OCI-M2 (cell line): Measurements from ENCODE around the gene COL11A1.

Source experiments
- DNase-seq: peaks from one replicate; lab custom pipeline; 2025; ENCODE audit not compliant: unreplicated experiment; lab: John Stamatoyannopoulos, UW

Gene COL11A1

DNA sequence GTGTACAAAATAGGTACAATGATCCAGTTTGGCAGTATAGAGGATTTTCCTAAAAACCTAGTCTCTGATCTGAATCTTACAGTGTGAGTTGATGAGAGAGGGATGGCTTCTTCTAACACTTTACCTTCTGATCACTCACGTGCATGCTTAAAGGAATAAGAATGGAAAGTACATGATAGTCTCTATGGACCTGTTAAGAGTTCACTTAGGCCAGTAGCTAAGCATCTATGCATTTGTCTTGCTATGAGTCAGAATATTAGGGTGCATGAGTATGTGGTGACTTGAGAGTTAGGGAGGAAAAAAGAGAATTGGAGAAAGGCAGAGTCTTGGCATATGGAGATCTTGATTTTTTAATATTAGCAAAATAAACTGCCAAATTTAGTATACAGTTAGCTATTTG is 206.3 kb downstream of the COL11A1 start:
- DNase-seq = no peak

DNA sequence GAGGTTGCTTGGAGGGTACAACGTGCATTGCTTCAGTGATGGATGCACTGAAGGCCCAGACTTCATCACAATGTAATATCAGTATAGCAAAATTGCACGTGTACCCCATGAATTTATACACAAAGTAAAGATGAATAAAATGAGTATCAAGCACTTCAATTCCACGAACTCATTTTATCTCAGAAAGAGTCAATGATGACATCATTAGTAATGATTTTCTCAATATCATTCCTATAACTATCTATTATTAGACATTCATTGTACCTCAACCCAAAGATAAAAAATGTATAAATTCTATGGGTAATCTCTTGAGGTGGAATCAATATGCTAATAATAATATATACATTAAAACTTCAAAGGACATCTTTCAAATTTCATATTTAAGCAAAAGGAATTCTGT is 208.4 kb downstream of the COL11A1 start:
- no peak for DNase-seq

DNA sequence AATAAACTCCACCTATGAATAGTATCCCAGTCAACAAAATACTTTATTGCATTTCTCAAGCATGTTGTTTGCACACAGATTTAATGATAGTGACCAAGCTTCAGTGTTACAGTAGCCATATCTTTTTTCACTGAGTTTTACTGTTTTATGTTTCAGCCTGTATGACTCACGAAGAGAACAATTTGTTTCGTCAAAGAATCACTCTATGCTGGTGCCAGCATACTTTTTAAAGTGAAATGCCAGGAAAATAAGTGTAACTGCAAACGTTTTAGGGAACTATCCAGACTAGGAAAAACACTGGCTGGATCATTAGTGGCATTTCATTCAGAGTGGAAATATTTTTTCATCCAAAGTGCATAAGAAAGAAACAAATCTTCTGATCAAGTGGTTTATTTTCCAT is 210.8 kb downstream of the COL11A1 start:
- no peak for DNase-seq

DNA sequence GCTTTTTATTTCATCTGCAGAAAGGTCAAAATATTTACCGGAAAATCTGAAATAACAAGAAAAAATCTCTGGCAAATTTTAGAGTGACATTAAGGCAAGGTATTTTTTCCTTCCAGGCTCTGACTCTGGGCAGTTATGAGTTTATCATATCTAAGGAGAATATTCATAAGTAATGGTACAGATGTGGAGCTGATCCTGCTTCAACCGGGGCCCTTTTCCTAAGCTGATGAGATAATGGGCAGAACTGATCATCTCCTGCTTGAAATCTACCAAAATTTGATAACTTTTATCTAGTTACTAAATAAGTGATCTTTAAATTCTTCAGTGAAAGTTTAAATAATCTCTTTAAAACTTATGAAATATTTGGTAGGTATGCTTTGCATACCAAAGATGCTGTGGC is 211.6 kb downstream of the COL11A1 start:
- no peak for DNase-seq

DNA sequence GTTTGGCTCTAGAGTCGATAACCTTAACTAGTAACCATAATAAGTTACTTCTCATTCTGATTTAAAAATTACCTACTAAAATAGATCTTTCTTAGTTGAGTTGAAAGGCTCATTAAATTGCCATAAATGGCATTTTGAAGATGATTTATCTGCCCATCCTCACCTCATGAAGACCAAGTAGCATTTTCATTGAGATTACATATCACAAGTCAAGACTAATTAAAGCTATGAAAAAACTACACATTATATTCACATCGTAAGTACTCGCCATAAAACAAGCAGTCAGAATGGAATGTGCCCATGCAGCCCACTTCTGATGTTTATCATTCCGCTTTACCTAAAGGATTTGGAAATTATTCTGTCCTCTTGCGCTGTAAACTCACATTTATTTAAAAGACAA is 212.0 kb downstream of the COL11A1 start:
- no peak for DNase-seq

DNA sequence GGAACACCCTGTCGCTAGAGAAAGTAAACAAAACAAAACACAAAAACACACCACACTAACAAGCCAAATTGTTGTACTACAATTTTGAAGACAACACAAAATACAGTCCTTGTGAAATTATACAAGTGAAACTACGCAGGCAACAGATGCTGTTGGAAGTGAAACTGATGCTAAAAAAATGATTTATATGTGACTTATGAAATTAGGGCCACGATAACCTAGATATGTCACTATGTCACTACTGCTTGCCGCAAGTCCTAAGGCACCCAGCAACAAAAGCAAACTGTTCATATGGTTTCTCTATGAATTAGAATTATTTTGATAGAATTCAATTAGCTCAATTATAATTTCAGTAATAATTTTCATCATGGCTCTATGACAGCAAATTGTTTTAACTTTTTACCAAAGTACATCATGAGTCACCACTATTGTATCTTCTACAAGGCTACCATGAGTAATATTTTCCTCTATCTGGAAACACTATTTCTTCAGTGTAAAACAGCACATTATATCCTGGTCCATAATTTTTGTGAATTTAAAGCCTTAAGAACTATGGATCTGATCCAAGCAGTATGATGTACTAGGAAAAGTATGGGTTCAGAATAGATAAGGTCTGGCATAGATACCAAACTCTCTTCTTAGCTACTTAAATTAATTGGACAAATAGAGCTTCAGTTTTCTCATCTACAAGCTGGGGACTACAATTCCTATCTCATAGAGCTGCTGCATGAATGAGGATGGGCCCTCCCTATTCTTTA is 216.3 kb downstream of the COL11A1 start:
- DNase-seq = no peak

DNA sequence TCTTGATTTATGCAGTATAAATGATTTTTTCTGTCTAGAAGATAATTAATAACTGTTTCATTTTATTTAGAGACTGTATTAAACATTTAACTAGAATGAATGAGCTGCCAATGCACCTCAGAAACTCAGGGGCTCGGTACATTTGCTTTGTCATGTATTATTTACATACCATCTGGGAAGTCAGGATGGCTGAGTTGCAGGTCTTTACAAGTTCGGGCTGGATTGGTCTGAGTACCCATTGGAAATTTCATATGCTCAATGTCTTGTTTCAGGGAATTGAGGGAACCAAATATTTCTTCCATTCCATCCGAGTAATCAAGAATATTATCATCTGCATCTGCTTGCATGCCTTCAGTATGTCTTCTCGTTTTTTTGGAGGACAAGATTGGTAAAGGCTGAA is 221.7 kb downstream of the COL11A1 start:
- no peak for DNase-seq

DNA sequence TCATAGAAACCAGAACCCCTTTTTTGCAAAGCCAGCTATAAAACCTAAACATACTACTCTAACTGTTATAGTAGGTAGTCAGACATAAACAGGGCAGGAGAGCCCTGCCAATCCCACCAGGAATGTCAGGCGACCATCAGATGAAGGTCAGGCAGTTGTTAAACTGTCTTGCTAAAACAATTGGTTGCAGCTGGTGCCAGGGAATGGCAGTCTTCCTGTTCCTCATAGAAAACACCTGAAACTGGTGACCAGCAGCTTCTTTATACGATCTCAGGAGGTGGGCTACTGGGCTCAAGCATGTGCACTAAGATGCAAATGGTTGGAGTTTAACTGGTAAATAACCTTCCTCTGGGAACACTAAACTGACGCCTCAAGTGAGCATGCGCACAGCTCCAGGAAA is 224.1 kb downstream of the COL11A1 start:
- no peak for DNase-seq

DNA sequence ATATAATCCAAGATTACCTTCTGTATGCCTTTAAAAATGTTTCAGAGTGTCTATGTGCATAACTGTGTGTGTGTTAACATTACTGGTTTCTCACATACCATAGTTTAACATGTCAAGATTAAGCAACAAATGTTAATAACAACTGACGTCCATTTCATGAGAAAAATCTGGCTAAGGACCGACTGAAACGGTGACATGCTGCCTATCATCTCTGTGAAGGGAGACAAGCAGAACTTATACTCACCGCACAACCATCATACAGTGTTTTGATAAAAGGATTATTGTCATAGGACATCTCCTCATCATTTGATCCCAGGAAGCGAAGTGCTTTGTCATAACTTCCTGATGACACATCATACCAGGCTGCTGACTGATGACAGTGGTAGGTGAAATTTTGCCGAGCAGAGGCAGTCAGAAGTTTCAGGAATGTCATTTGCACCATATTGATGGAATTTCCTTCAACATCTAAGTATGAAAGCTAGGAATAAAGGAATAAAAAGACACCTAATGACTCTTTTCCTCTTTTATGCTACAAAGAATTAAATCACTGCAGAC is 228.8 kb downstream of the COL11A1 start:
- no peak for DNase-seq

DNA sequence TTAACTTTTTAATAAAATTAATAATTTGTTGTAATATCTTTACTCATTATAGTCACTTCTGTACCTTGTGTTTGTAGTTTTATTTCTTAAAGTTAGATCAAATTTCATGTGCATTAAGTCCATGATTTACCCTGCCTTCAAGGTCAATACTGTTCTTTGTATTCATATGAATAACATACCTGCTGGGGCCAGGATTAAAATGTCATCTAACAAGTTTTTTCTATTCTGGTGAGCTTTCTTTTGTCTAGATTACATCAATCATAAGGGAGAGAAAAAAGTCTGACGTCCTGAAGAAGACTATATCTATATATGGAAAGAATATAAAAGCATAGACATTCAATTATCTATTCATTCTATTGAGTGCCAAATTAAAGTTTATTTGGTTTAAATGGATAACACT is 232.6 kb downstream of the COL11A1 start:
- no peak for DNase-seq

DNA sequence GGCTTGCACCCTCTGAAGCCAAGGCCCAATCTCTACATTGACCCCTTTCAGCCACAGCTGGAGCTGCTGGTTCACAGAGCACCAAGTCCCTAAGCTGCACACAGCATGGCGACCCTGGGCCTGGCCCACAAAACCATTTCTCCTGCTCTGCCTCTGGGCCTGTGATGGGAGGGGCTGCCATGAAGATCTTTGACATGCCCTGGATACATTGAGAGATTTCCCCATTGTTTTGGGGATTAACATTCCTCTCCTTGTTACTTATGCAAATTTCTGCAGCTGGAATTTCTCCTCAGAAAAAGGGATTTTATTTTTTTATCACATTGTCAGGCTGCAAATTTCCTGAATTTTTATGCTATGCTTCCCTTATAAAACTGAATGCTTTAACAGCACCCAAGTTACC is 235.8 kb downstream of the COL11A1 start:
- no peak for DNase-seq

DNA sequence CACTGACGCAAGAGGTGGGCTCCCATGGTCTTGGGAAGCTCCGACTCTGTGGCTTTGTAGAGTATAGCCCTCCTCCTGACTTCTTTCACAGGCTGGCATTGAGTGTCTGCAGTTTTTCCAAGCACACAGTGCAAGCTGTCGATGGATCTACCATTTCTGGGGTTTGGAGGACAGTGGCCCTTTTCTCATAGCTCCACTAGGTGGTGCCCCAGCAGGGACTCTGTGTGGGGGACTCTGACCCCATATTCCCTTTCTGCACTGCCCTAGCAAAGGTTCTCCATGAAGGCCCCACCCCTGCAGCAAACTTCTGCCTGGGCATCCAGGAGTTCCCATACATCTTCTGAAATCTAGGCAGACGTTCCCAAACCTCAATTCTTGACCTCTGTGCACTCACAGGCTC is 236.2 kb downstream of the COL11A1 start:
- no peak for DNase-seq

DNA sequence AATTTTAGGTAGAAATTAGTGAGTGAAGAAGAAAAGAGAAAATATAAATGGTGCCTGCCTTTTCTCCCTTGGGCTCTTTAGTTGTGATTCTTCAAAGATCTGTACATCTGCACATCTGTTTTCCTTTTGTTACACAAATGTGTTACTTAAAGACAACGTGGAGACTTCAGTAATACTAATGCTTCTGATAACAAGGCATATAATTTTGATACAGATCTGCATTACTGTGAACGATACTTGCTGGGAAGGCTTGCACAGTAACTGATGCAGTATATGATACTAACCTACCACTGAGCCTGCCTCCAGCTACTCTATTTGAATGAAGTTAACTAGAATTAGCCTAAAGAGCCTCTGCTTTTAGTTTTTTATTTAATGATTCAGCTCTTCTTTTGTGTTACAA is 244.6 kb downstream of the COL11A1 start:
- DNase-seq = no peak

DNA sequence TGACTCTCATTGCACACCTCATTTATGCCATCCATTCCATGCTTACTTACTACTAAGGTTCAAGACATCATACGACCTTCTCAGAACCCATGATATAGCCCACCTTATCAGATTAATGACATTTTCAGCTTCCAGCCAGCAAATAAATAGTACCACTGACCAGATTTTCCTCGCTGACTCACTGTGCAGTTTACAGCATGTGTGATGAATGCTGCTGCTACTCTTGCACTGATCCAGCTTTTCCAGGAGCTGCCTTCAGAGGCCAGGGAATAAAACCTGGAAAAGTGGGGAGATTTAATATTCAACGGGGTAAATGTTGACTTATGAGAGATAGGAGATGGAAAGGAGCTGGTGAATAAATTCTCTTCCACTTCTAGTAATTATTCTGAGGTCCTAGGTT is 247.1 kb downstream of the COL11A1 start:
- DNase-seq = no peak

DNA sequence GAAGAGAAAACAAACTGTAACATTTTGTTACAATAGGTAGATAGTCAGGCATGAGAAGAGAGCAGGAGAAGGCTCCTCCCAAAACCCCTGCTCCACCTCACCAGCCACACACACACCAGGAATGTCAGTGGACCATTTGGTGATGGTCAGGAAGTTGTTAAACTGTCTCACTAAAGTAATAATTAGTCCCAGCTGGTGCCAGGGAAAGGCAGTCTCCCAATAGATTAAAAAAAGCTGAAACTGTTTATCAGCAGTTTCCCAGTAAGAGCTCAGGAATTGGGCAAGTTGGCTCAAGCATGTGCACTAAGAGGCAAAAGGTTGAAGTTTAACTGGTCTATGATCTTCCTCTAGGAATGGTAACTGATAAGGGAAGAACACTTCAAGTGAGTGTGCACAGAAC is 249.6 kb downstream of the COL11A1 start:
- DNase-seq = no peak

DNA sequence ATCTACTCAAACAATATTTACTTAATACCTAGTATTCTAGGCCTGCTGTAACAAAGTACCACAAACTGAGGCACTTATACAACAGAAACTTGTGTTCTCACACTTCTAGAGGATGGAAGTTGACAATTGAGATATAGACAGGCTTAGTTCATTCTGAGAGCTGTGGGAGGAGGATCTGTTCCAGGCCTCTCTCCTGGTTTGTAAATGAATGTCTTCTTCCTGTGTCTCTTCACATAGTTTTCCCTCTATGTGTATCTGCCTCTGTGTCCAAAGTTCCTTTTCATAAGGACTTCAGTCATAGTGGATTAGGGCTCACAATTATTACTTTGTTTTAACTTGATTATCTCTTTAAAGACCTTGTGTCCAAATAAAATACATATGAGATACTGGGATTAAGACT is 251.1 kb downstream of the COL11A1 start:
- DNase-seq = no peak

DNA sequence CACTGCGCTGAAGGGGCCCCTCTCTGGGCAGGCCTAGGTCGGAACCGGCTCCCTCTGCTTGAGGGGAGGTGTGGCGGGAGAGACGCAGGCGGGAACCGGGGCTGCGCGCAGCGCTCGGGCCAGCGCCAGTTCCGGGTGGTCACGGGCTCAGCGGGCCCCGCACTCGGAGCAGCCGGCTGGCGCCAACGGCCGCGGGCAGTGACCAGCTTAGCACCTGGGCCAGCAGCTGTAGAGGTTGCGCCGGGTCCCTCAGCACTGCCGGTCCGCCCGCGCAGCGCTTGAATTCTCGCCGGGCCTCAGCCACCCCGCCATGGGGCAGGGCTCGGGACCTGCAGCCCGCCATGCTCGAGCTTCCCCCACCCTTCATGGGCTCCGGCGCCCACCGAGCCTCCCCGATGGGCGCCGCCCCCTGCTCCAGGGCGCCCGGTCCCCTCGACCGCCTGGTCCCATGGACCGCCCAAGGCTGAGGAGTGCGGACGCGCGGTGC is 254.6 kb downstream of the COL11A1 start:
- DNase-seq = no peak

DNA sequence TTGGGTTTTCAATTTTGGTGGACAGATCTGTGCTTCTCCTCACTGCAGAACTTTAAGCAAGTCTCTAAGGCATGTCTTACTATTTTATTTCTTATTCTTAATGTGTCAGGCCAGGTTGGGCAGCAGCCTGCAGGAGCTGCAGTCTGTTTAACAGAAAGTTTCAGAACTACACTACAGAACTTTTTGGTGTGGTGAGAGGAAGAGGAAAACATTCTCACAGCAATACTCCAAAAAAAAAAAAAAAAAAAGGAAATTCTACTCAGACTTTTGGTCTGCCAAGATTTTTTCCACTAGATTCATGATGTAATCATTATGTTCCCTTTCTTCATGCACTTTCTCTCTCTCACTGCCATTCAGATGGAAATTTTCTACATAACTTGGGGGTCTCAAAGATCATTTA is 255.2 kb downstream of the COL11A1 start:
- DNase-seq = no peak

DNA sequence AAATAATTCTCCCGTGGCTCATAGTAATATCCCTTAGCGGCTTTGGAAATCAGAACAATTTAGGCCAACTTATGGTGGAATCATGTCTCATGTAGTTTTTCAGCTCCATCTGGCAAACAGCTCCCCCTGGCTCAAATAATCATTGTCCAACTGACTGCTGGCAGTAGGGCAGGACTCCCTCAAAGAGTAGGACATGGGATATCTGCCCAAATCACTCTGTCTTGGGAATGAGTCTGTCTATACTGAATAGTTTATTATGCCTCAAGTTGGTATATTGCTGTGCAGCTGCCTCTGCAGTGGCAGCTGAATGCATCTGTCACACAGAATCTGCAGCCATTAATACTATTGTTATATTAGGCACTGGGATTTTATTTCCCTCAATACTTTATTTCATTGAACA is 255.7 kb downstream of the COL11A1 start:
- no peak for DNase-seq

DNA sequence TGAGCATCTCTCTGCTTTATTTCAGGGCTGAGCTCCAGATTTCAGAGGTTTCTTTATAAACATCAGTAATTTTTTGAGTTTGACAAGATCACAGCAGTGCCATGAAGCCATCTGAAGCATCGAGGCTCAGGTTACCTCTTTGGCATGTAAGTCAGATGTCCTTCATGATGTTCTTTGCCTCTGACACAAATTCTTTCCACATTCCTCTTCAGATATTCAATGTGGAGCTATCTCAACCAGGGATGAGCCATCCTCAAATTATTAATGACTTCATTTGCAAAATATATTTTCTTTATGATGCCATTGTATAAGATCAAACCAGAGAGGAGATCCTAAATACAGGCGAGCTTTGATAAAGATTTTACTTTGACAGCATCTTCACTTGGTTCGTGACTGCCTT is 256.7 kb downstream of the COL11A1 start:
- DNase-seq = no peak

DNA sequence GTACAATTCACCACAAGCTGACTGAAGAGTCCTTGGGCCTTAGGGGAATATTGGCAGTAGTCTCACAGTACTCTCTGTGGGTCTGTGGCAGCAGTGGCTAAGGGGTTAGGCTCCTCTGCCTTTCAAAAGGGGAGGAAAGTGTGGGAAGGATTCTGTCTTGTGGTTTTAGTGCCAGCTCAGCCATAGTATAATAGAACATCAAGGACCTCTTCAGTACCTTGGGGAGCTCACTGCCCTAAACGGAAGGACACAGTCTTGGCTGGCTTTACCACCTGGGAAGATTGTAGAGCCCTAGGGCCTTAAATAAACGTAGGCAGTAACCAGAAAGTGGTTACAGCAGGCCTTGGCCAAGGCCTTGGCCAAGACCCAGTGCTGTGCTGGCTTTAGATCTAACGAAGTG is 265.7 kb downstream of the COL11A1 start:
- no peak for DNase-seq

DNA sequence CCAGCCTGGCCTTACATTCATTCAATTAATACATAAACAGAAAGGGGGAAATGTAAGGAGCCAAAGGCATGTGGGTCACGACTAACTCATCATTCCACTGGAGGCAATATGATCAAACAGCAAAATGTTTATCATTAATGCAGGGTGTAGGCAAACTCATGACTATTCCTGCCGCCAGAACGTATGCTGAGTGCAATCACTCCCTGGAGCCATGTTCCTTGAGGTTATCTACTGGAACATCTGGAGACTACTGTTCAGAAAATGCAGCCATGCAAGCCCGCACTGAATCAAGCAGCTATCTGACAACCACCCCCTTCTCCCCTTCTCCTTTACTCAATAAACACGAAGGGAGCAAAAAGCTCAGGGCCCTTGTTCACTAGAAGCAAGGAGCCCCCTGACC is 267.6 kb downstream of the COL11A1 start:
- no peak for DNase-seq

DNA sequence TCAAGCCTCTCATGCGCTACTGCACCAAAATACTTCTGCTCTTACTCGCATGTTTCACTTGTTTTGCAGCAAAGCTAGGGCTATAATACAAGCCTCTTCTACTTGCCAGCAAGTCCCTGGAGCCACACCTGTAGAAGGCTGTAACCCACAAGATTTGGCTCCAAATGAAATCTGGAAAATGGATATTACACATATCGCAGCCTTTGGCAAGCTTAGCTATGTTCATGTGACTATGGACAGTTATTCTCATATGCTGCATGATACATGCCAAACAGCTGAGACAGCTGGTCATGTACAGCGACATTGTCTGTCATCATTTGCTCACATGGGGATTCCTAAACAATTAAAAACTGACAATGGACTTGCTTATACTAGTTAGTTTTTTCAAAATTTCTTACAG is 270.3 kb downstream of the COL11A1 start:
- DNase-seq = no peak
